Measurements from ENCODE around the gene CASP3.

CASP3 gene

DNA sequence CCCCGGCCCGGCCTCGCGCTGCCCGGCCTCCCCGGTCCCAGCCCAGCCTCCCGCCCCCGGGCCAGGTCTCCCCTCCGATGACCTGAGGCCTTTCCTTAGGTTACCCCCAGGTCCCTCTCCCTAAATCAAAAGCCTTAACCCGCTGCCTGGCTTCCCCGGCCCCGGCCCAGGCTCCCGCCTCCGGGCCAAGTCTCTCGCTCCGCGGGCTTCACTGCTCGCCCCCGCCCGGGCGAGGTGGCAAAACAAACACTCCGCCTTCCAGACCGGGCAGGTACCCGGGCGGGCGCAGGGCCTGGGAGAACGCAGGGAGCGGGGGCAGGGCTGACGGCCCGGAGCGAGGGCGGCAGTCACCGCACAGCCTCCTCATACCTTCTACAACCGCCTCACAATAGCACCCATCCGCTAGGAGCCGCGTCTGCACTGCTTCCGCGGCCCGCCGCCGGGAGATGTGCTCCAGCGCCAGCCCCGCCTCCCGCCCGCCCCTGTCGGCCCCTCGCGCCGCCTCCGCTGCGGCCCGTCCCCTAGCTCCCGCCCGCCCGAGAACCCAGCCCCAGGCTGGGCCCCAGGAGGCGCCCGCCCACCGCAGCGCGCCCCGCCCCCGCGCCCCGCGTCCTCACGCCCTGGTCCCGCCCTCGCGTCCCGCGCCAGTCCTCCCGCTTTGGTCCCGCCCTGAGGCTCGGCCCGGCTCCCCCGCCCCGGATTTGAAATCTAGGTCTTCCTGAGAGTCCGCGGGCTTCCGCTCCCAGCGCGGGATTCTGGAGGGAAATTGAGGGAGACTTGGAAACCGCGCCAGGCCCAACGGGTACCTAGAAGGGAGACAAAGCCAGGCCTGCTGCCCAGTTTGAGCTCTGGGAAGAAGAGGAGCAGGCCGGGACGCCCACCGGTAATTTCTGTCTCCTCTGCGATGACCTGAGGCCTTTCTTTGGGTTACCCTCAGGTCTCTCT, at the start of gene CASP3, which contains the start of gene PRIMPOL:
Gene CASP3, minus strand, starts transcription at position 422 of the 945 bp plus-strand sequence. CDS start 10,994 bp downstream, outside the sequence.
Gene PRIMPOL, plus strand, starts transcription at position 713 of the 945 bp plus-strand sequence. CDS start 7,403 bp downstream, outside the sequence.
- peak; percentile 82 for DNase-seq

DNA sequence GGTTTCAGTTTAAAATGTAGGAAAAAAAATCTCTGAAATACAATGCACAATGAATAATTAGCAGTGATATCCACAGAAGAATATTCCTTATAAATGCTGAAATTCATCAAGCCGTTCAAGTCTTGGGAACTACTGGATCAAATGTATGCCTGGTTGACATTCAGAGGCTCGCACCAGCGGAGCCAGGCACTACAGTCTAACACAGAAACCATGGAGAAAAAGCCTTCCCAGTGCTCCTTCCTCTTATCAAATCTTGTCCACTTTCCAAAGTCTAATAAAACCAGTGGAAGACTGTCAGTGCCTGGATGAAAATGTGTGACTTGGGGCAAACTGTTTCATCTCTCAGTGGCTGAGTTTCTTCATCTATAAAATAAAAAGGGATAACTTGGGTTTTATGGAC, 48.7 kb upstream of the CASP3 start:
- no peak for DNase-seq

DNA sequence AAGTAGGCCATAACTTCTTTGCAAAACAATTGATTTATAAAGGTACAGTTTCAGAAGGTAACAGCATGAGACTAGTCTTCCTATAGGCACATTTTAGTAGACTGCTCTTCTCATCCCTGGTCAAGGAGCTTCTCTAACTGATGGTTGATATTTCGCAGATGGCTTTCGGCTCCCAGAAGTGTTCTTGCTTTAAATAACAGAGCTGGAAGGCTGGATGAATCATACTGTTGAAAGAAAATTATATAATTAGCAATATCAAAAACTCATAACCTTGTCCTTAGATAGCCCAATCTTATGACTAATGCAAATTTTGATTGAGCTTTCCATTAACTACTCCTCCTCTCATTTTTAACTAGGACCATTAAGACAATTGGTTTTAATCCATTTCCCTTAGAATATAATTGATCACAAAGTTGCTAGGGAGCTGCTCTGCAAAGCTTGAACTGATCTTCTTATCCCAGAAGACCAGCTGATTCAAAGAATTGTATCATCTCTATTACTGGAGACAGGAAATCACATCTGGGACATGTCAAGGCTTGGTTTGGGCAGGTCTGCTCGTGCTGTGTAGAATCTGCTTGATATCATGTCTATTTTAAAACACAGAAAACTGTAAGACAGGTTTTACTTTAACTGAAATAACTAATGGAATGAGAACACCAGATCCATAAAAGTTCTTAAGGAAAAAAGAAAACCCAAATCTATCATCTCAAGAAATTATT, 46.1 kb upstream of the CASP3 start:
- DNase-seq = no peak

DNA sequence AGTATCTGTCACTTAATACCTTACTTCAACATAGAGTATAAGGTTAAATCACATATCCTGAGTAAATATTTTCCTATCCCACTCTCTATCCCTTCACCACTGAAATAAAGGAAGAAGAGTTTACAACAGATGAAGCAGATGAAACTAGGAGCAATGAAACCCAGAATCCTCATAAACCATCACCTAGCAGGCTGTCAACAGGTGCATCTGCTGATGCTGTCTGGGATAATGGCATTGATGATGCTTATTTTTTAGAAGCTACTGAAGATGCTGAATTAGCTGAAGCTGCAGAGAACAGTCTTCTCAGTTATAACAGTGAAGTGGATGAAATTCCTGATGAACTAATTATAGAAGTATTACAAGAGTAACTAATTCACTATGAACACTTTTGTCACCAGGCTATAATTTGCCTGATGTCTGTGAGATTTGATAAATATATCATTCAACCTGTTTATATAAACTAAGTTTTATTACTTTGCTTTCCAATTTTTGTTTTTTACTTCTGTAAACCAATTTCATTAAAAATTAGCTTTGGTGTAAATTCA, 45.2 kb upstream of the CASP3 start:
- no peak for DNase-seq

DNA sequence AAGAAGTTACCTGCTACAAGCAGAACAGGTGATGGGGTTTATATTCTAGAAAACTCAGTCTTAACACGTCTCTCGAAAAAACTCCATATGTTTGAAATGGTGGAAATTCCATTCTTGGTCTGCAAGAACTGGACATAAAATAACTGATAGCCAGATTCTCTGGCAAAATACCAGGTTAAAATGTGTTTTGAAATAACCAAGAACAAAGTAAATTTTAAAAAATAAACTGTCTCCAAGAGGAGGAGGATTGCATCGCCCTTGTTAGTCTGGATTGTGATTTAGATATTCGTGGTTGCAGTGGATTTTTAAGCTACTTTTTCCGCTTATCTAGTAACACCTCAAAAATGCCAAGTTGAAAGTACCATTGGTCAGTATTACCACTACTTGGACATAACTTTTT, 43.8 kb upstream of the CASP3 start:
- DNase-seq = no peak

DNA sequence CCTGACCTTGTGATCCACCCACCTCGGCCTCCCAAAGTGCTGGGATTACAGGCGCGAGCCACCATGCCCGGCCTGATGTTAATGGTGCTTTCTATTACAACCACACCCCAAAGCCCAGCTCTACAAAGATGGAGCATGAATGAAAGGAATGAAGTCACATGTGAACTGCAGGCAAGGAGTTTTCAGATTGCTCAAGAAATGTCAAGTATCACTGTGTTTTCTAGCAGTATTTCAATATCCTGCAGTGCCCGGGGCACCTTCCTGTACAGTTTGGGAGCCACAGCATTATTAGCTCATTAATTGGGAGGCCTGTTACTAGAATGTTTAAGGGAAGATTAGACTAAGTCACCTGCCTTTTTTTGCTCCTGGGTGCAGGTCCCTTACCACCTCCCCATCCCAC, 40.4 kb upstream of the CASP3 start:
- no peak for DNase-seq

DNA sequence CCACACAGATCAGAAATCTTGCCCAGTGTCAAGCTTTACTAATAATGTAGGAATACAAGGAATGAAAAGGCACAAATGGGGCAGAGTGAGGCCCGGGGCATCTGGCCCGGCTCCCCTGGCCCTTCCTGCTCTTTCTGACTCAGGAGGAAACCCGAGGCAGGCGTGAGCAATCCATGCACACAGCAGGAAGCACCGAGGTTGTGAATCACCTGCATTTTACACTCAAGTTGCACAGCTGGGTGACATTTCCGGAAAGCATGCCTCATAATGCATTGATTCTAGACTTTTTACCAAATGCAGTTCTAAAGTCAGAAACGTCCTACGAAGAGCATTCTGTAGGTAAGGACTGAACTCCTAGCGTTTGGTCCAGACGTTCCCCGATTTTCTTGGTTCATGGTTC, 39.2 kb upstream of the CASP3 start:
- DNase-seq = no peak

DNA sequence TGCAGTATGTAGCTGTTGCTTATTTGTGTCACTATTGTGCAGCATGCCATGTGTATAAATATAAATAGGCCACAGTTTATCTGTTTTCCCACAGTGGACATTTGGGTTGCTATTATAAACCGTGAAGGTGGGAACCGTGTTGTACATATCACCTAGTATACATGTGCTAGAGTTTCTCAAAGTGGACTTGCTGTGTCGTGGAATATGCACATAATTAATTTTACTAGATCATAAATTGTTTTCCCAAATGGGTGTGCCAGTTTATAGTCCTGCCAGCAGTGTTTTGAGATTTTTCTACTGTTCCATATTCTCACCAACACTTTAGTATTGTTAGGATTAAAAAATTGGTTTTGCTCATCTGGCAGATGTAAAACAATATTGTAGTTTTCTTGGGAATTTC, 38.8 kb upstream of the CASP3 start:
- DNase-seq = no peak

DNA sequence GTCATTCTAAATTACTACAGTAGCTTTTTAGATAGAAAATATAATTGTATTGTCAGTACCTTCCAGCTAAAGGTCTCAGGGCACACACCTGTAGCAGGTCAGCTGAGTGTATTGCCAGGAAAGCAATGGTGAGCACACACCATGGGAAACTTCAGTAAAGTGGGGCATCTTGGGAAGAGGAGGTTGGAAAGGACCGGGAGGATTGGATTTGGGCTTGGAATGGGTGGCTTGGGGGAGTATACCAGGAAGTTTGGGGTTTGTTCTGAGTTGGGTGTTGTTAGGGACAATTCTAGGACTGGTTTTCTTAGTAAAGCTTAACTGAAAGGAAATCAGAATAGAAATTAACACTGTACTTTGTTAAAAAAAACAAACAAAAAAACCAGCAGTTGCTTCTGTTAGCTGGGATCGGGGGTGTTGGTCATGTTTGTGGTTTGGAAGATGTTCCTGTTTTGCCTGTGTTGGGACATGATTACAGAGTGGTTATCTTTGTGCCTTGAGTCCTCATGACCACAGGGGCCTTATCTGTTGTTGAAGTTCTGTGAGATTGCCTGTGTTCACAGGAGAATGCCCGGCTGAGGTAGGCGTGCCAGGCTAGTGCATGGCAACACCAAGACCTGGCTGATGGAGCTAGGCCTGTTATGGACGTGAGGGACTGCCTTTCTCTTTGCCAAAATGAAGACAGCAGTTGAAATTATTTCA, 35.4 kb upstream of the CASP3 start:
- DNase-seq = no peak

DNA sequence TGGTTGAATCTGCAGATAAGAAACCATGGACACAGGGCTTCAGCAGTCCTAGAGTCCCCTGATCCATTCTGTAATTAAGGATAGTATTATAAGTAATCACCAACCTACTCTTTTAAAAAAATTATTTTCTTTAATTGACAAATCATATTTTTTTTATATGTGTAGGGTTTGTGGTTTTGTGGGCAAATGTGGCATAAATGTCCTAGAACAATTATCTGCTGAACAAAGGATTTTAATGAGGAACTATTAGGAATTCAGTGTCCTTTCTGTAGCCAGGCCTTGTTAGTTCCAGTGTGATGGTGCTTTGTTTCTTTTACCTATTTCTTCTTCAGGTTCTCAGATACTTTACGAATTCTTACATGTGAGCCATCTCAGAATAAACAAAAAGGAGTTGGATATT, 32.7 kb upstream of the CASP3 start:
- no peak for DNase-seq

DNA sequence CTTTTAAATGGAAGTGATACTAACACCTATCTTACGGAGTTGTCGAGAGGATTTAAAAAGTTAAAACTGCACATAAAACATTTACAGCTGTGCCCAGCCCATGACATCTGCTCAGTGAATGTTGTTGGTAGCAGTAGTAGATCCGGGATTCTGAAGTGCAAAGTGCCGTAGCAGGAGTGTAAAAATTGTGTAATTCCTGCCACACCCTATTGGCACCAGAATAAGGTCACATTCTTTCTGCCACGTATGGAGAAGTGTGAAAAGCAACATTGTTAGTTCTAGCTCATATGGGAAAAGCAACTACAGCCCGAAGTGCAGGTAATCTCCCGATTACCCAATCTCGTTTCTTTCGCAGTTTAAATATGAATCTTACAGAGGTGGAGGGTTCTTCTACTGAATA, 31.5 kb upstream of the CASP3 start:
- no peak for DNase-seq

DNA sequence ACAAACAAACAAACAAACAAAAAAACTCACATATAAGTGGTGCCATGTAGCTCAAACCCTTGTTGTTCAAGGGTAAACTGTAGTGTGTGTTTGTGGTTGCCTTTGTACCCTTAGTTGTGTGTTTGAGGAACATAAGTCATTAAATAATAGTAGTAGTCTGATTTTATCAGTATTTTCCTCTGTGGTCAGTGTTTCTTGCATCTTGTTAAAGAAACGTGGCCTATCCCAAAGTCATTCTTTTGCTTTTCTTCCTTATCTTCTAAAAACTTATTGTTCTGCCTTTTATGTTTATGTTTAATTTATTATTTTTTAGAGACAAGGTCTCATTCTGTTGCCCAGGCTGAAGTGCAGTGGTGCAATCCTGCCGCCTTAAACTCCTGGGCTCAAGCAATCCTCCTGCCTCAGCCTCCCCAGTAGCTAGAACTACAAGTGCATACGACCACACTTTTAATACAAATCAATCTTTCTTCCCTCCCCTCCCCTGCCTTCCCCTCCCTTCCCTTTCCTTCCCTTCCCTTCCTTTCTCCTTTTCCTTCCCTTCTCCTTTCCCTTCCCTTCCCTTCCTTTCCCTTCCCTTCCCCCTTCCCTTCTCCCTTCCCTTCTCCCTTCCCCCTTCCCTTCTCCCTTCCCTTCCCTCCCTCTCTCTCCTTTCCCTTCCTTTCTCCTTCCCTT, 26.7 kb upstream of the CASP3 start:
- no peak for DNase-seq

DNA sequence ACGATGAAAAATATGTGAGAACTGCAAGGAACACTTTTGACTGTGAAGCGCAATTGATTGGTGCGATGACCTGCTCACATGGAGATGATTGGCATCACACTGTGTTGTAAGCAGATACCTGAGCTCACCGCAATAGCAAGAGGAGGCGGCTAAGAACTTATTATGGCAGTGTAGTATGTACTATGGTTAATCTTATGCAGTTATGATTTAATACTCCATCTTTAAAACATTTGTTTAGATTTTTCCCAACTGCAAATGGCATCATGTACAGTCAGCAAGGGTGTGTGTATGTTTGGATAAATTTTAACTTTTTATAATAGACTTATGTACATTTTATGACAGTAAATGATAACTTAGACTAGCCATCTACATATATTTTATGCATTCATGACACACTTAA, 25.8 kb upstream of the CASP3 start:
- DNase-seq = no peak

DNA sequence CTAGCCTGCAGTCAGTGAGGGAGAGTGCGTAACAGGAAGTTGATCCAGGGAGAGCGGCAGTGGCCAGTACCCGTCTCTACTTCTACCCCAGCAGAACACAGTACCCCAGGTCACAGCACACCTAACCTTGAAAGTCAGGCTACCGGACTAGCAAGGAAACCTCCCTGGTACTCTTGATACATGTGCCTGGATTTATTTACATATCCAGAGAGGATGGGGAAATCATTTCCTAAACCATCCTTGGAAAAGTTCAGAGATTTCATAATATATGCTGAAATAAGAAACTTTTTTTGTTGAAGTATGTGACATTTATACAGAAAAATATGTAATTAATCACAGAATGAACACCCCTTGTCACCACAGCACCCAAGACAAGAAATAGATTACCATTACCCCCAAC, 24.8 kb upstream of the CASP3 start:
- no peak for DNase-seq

DNA sequence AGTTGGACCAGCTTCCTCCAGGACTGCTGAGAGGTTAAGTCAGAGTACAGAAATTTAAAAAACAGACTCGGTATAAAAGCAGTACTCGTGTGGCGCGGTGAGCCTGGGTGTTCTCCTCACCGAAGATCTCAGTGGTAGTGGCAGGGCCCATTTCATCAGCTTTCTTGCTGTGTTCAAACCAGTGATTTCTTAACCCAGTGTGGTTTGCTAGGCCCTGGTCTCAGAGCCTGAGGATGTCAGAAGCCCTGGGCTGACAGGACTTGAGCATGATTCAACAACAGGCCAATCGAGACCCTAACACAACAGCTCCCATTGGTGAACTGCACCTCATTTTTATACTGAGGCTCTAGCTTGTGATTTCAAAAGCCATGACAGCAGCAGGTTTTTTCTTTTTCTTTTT, 23.5 kb upstream of the CASP3 start:
- no peak for DNase-seq

DNA sequence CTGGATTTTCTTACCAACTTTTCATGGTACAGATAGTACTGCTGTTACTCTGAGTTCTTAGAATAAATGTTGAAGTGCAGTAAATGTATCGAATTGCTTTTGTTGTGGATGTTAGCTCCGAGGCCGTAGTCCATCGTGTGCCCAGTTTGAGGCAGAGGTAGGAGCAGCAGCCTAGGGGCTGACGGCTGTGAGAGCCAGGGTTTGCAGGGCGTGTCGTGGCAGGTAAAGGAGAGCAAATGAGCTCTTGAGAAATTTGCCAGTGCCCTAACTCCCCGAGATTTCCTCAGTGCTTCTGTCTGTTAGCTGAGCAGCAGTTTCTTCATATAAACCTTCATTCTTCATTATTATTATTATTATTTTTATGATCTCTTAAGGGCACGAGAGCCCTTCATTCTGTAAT, 21.9 kb upstream of the CASP3 start:
- no peak for DNase-seq

DNA sequence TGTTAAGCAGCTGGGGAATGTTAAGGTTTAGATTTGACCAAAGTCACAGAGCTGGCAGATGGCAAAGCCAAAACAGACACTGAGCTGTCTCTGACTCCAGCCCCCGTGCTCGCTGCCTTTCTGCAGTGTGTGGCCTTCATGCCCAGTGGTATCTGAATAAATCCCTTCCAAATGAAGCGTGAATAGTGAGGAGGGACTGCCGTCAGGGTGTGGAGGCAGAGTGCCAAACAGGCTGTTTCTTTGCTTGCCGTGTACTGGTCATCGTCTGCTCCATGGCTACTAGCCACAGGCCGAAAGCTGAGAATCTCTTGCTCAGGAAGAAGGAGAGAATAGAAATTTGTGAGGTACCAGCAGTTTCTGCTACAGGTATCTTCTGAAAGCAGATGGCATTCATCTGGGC, 20.0 kb upstream of the CASP3 start:
- DNase-seq = no peak

DNA sequence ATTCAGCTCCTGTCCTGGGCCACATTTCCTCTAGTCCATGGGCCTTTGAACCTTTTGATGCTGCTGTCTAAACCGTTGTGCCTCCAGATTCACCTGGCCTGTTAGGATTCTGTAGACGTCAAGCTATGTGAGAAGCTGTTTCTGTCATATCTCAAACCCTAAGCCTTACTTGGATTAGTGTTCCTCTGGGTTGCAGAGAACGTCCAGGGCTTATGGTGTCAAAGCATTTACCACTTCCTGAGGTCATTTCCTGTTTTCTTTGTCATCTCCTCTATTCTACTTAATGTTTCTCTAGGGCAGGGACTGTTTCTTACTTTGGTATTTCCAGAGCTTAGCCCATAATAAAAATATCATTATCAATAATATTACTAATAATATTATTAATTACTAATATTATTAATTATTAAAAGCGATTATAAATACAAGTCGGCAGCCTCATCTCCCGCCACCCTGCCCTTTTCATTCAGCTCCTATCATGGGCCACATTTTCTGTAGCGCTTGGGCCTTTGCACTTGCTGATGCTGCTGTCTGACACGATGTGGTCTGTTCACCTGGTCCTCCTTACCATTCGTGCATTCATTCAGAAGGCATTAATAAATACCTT, 19.4 kb upstream of the CASP3 start:
- no peak for DNase-seq

DNA sequence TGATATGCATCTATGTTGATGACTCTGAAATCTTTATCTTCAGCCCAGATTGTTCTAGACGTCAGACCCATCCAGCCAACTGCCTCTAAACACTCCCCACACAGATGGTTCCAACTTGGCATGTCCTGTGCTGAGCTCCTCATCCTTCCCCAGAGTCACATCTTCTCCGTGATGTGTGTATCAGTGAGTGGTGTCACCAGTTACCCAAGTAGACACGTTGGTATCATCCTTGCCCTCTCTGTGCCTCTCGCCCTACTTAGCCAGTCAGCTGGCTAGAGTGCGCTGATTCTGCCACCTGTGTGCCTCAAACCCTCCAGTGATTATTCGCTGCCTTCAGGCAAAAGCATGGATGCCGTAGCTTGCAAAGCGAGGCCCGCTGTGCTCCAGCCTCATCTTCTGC, 18.8 kb upstream of the CASP3 start:
- DNase-seq = no peak

DNA sequence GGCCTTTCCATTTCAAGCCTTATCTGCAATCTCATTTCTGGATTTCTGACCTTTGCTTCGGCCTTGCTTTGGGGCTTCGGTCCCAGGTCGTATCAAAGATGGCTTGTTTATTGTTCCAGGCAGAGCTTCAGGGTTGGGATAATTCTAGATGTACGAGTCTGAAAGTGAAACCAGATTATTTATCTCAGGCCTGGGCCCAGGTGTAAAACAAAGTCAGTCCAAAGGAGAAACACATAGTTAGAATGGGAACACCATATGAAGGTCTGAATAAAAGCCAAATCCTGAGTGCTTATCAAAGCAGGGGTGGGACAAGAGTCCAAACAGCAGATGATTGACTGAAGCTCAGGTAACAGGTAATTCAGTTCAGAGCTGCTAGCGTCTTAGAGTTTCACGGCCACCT, 17.4 kb upstream of the CASP3 start:
- no peak for DNase-seq

DNA sequence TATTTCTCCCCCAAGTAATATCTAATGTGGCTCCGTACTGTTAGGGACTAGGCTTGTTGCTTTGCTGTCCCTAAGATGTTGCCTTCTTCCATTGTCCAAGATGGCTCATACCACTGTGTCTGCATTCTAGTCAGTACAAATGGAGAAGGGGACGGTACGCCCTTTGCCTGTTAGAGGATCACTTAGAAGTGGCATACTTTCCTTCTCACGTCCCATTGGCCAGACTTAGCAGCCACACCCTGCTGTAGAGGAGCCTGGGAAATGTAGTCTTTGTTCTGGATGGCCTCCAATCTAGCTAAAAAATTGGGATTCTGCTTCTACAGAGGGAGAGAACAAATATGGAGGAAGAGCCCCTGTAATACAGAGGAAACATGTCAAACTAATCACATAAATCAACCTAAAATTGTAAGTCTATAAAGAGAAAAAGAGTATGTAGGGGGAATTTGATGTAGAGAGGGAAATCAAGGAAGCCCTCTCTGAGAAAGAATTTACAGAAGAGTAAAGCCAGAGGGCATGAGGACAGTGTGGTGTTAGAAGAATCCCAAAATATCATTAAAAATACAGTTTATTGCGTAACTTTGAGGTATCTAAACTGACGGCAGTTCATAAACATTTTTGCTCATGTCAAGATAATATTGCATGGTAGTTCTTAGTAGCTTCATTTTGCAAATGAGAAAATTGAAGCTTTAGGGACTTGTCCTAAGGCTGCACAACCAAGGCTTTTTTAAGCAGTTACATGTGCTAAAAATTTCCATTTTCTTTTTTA, 15.4 kb upstream of the CASP3 start:
- DNase-seq = no peak

Measured in NCI-H446 treated with DMSO at 0.1 percent for 48 hours (cell line).